B cell (primary cell): ENCODE measurements around the gene MFAP1. TPM values are rescaled to one million over a fixed set of nuclear protein-coding genes. Genes with fewer than 3 reads are reported as not detected.

Experiments
- ATAC-seq: fragments of 200-7000 bp; cut with Tn5 transposase; one replicate; pipeline ENCODE4 v1.10.0; 2021; ENCODE audit warnings: low read depth, mild to moderate bottlenecking, moderate number of reproducible peaks, moderate library complexity
- CTCF ChIA-PET: fragments of 350-600 bp; sonication (Branson Sonifier 250); formaldehyde crosslinking; loops from one replicate; lab custom pipeline; 2021; ENCODE audit warnings: antibody characterized with exemption, inconsistent platforms; lab: Charles Lee
- POLR2A ChIA-PET: fragments of 350-600 bp; sonication (Branson Sonifier 250); formaldehyde crosslinking; loops from one replicate; lab custom pipeline; 2021; ENCODE audit warnings: antibody characterized with exemption; lab: Charles Lee
- DNase-seq: peaks from one replicate; pipeline ENCODE4 v3.0.0; 2013
- H2AFZ ChIP-seq: 2 replicates; pipeline ENCODE4 v1.6.1; 2012; ENCODE audit warnings: mild to moderate bottlenecking, low read depth, low read length; ENCODE audit not compliant: insufficient read depth, poor library complexity, severe bottlenecking
- H3K27ac ChIP-seq, 2 donors: 1 replicate in 1 of 2; 2 replicates in 1 of 2; pipeline ENCODE4 v1.5.1; 2012 to 2013; ENCODE audit warnings: low read length in 2 of 2, mild to moderate bottlenecking in 2 of 2, moderate library complexity in 1 of 2
- H3K27me3 ChIP-seq, 4 experiments: fragments of 200-600 bp in 1 of 4; sonication (generic) in 1 of 4; replicated peaks in 1 of 4; 1 replicate in 2 of 4; 2 replicates in 2 of 4; pipeline versions ENCODE4 v1.6.1 to v1.7.0; 2013 to 2016; ENCODE audit warnings: low read length in 3 of 4, mild to moderate bottlenecking in 2 of 4, mixed read lengths in 1 of 4, moderate library complexity in 1 of 4; ENCODE audit not compliant: insufficient read depth in 4 of 4, control insufficient read depth in 3 of 4; ENCODE audit errors: control extremely low read depth in 1 of 4
- H3K36me3 ChIP-seq, 2 experiments: replicated peaks in 1 of 2; 1 replicate in 1 of 2; 2 replicates in 1 of 2; pipeline versions ENCODE4 v1.6.1 to v1.7.1; 2013; ENCODE audit warnings: low read length in 1 of 2; ENCODE audit not compliant: insufficient read depth in 2 of 2, control insufficient read depth in 1 of 2; ENCODE audit errors: control extremely low read depth in 1 of 2, extremely low read depth in 1 of 2
- H3K4me1 ChIP-seq, 2 donors: fragments of 200-600 bp in 1 of 2; sonication (generic) in 1 of 2; 1 replicate in 1 of 2; 2 replicates in 1 of 2; pipeline versions ENCODE4 v1.5.1 to v1.6.1; 2013 to 2017; ENCODE audit warnings: low read length in 2 of 2; ENCODE audit not compliant: control insufficient read depth in 2 of 2, insufficient read depth in 2 of 2
- H3K4me2 ChIP-seq: replicated peaks from 2 replicates; pipeline ENCODE3; 2012; ENCODE audit warnings: mild to moderate bottlenecking, low read depth, low read length; ENCODE audit not compliant: poor library complexity, severe bottlenecking
- H3K4me3 ChIP-seq, 5 experiments: fragments of 200-600 bp in 1 of 5; sonication (generic) in 1 of 5; 1 replicate in 3 of 5; 2 replicates in 2 of 5; pipeline versions ENCODE4 v1.5.1 to v1.7.0; 2011 to 2016; ENCODE audit warnings: low read length in 4 of 5, mild to moderate bottlenecking in 4 of 5, low read depth in 2 of 5, control low read depth in 1 of 5, moderate library complexity in 1 of 5; ENCODE audit not compliant: insufficient read depth in 1 of 5; ENCODE audit errors: control extremely low read depth in 1 of 5, extremely low read depth in 1 of 5
- H3K79me2 ChIP-seq: fragments of 200-600 bp; sonication (generic); one replicate; pipeline ENCODE4 v1.6.0; 2016; ENCODE audit warnings: low read length; ENCODE audit not compliant: control insufficient read depth, insufficient read depth
- H3K9ac ChIP-seq: fragments of 200-600 bp; sonication (generic); 2 replicates; pipeline ENCODE4 v1.6.1; 2017; ENCODE audit warnings: mild to moderate bottlenecking, low read length, moderate library complexity
- H3K9me3 ChIP-seq, 3 donors: one replicate each; pipeline versions ENCODE4 v1.6.1 to v1.7.1; 2013; ENCODE audit warnings: low read length in 2 of 3; ENCODE audit not compliant: control insufficient read depth in 2 of 3, insufficient read depth in 1 of 3; ENCODE audit errors: control extremely low read depth in 1 of 3
- H4K20me1 ChIP-seq: 2 replicates; pipeline ENCODE4 v1.6.0; 2012; ENCODE audit warnings: mild to moderate bottlenecking, low read length; ENCODE audit not compliant: insufficient read depth, control insufficient read depth, poor library complexity, severe bottlenecking
- H3K27ac Mint-ChIP-seq: one replicate; pipeline ENCODE4 v1.8.0; 2021; ENCODE audit warnings: mixed read lengths
- H3K27me3 Mint-ChIP-seq: one replicate; pipeline ENCODE4 v1.8.0; 2021; ENCODE audit warnings: mixed read lengths
- H3K4me1 Mint-ChIP-seq: one replicate; pipeline ENCODE4 v1.8.0; 2021; ENCODE audit warnings: mixed read lengths
- H3K4me3 Mint-ChIP-seq: one replicate; pipeline ENCODE4 v1.8.0; 2021; ENCODE audit warnings: mixed read lengths
- H3K9me3 Mint-ChIP-seq: one replicate; pipeline ENCODE4 v1.8.0; 2022; ENCODE audit warnings: mixed read lengths; ENCODE audit not compliant: insufficient read depth
- EZH2 ChIP-seq: IDR thresholded peaks from 2 replicates; pipeline ENCODE4 v1.6.1; 2012; ENCODE audit warnings: borderline replicate concordance, low read depth, mild to moderate bottlenecking, moderate library complexity, low read length; ENCODE audit not compliant: insufficient read depth, poor library complexity, severe bottlenecking
- WGBS: methylation state at CpG from one replicate; pipeline ENCODE4 v1.1.5; 2013; ENCODE audit warnings: missing lambda C conversion rate; ENCODE audit not compliant: insufficient coverage; 5-methylcytosine and 5-hydroxymethylcytosine counted together
- intact Hi-C: fragments of 100-400 bp; cut with micrococcal nuclease; formaldehyde crosslinking; loops from one replicate; pipeline ENCODE4 v1.10.0; 2022
- polyA plus RNA-seq: library from polyadenylated mRNA; depleted of rRNA; stranded (reverse); fragments of >200 nt; gene quantifications from 2 replicates; pipeline ENCODE4 v1.2.3, GENCODE V29; 2012
- total RNA-seq, 2 donors: library from RNA; stranded (reverse); fragments of 120-200 nt in 1 of 2; gene quantifications; 1 replicate in 1 of 2; 2 replicates in 1 of 2; pipeline versions ENCODE4 v1.2.3 to v1.2.4, GENCODE V29; 2013 to 2022
- TF ChIP-seq, protein P1 (sequence below): fragments of 200-600 bp; IDR thresholded peaks from one replicate; pipeline ENCODE4 v1.8.0; 2022; ENCODE audit warnings: antibody characterized with exemption, mild to moderate bottlenecking

Gene MFAP1
- total and polyA plus RNA-seq, 2 donors (not counting 1 experiment from before 2014, with no cell fraction given): 3.4 to 22.1 TPM

DNA sequence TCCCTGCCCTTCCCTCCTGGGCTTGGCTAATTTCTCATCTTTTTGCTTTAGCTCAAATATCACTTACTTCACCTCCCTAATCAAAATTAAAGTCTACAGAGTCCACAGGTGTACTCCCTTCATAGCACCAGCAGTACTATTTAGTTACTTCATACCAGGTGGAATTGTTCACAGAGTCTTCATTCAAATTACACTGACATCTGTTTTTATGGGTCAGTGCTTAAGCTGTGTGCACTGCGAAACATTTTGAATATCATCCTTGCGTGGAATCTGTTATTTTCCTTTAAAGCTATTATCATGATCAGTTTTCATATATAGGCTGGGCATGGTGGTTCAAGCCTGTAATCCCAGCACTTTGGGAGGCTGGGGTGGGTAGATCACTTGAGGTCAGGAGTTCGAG lies 35.1 kb downstream of the MFAP1 start:
- H3K27me3 Mint-ChIP-seq: no peaks in the 10 kb centered on the region
- H3K79me2 ChIP-seq: peaks cover 37% of the 10 kb centered on the region
- peak overlapping the region; percentile 87 for H3K27ac Mint-ChIP-seq
- peak overlapping the region in 1 of 5 experiments; percentile 9 for H3K4me3 ChIP-seq
- no peaks in the 10 kb centered on the region for H3K27me3 ChIP-seq
- H3K36me3 ChIP-seq: peaks cover 0 to 14% of the 10 kb centered on the region in 2 experiments
- H3K9me3 ChIP-seq: peaks cover 0 to 6% (median 0%) of the 10 kb centered on the region in 3 donors
- no peak overlapping the region for H2AFZ ChIP-seq
- WGBS: 20% methylated on average over 1 of the region's 3 CpGs
- H3K4me2 ChIP-seq: peak overlapping the region; percentile 43
- no peak overlapping the region for H3K9ac ChIP-seq
- H4K20me1 ChIP-seq: peaks cover 15% of the 10 kb centered on the region
- H3K4me1 Mint-ChIP-seq: peaks cover 49% of the 10 kb centered on the region
- ChIA-PET CTCF (interaction anchor here (1.1 to 8.7 kb wide), 5 partner anchors 8 to 35 kb away, joined by 4 to 150 read pairs (median 5); partner anchors contain the start of genes ELL3, MFAP1 and SERINC4), POLR2A (interaction anchor here (0.7 to 5.3 kb wide), 4 partner anchors 11 to 40 kb away, joined by 3 to 72 read pairs (median 3); partner anchors contain the start of genes ELL3 and HYPK)
- DNase-seq (peak; percentile 79), ATAC-seq (peak; percentile 17)
- TF ChIP-seq, protein P1, sequence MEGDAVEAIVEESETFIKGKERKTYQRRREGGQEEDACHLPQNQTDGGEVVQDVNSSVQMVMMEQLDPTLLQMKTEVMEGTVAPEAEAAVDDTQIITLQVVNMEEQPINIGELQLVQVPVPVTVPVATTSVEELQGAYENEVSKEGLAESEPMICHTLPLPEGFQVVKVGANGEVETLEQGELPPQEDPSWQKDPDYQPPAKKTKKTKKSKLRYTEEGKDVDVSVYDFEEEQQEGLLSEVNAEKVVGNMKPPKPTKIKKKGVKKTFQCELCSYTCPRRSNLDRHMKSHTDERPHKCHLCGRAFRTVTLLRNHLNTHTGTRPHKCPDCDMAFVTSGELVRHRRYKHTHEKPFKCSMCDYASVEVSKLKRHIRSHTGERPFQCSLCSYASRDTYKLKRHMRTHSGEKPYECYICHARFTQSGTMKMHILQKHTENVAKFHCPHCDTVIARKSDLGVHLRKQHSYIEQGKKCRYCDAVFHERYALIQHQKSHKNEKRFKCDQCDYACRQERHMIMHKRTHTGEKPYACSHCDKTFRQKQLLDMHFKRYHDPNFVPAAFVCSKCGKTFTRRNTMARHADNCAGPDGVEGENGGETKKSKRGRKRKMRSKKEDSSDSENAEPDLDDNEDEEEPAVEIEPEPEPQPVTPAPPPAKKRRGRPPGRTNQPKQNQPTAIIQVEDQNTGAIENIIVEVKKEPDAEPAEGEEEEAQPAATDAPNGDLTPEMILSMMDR: no peak
- H3K4me1 ChIP-seq: peaks cover 37 to 64% of the 10 kb centered on the region in 2 donors
- no peaks in the 10 kb centered on the region for H3K9me3 Mint-ChIP-seq
- peak overlapping the region; percentile 71 to 75 for H3K27ac ChIP-seq
- H3K4me3 Mint-ChIP-seq: peak overlapping the region; percentile 77
- intact Hi-C loops: no loop called here

DNA sequence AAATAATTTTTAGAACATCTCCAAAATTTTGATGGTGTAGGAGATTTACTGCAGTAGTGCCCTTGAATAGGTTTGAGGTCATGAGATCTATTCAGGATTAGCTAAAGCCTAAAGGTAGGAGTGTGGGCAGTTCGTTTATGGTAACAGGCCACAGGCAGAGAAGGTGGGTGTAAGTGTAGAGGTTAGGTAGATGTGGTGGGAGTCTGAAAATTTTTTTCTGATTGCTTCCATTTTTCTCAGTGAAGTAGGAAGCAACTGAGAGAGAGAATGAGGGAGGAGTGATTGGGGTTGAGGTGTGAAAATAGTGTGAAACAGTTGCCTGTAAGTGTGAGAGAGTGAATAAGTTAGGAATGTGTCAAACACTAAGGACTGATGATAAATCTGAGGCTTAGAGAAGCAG lies 45.5 kb downstream of the MFAP1 start:
- no peak for TF ChIP-seq EZH2
- TF ChIP-seq, protein P1: no peak
- intact Hi-C loops: no loop called here
- POLR2A ChIA-PET: interaction anchor here (4.8 kb wide), 1 partner anchor 11 kb away, joined by 72 read pairs; the partner anchor contains the start of gene SERF2
- H2AFZ ChIP-seq: no peak overlapping the region
- H3K27ac ChIP-seq: no peak overlapping the region
- Mint-ChIP-seq H3K4me1 (peaks cover 40% of the 10 kb centered on the region), H3K27me3 (no peaks in the 10 kb centered on the region), H3K4me3 (no peak overlapping the region), H3K9me3 (no peaks in the 10 kb centered on the region), H3K27ac (no peak overlapping the region)
- DNase-seq (no peak), ATAC-seq (no peak)
- no peak overlapping the region for H3K9ac ChIP-seq
- H3K36me3 ChIP-seq: peaks cover 0 to 12% of the 10 kb centered on the region in 2 experiments
- 60% methylated on average over 1 of the region's 1 CpG for WGBS
- H3K4me2 ChIP-seq: no peak overlapping the region
- peaks cover 16 to 30% of the 10 kb centered on the region in 2 donors for H3K4me1 ChIP-seq
- no peaks in the 10 kb centered on the region for H3K27me3 ChIP-seq
- peaks cover 10% of the 10 kb centered on the region for H3K79me2 ChIP-seq
- H3K9me3 ChIP-seq: no peaks in the 10 kb centered on the region
- no peak overlapping the region for H3K4me3 ChIP-seq
- CTCF ChIA-PET: interaction anchor here (1.0 to 11.4 kb wide), 3 partner anchors 10 to 36 kb away, joined by 3 to 150 read pairs (median 16); partner anchors contain the start of gene SERF2
- peaks cover 24% of the 10 kb centered on the region for H4K20me1 ChIP-seq
